Natural killer cell (primary cell): ENCODE data around the gene USP2. TPM values are rescaled to one million over a fixed set of nuclear protein-coding genes. Genes with fewer than 3 reads are reported as not detected.
"Not testable (repeated sequence)": the region's sequence is repeated elsewhere in the genome, so short reads cannot be mapped to it uniquely, and the experiment has no call there.

Experiments used
- ATAC-seq, 3 donors: fragments of 150-1000 bp in 2 of 3; fragments of 200-7000 bp in 1 of 3; cut with Tn5 transposase; 1 replicate in 1 of 3; 2 replicates in 2 of 3; pipeline ENCODE4 v1.10.0; 2021; ENCODE audit warnings: mild to moderate bottlenecking in 2 of 3, moderate library complexity in 2 of 3
- DNase-seq, 2 donors: peaks; one replicate each; pipeline versions ENCODE4 v3.0.0 to v3.0.0-alpha.2; 2013 to 2021; ENCODE audit warnings: mixed read lengths in 1 of 2
- H3K27ac ChIP-seq: one replicate; pipeline ENCODE4 v1.5.1; 2013; ENCODE audit warnings: mild to moderate bottlenecking, low read length
- H3K27me3 ChIP-seq: one replicate; pipeline ENCODE4 v1.6.1; 2013; ENCODE audit warnings: low read length; ENCODE audit not compliant: control insufficient read depth, insufficient read depth
- H3K36me3 ChIP-seq: one replicate; pipeline ENCODE4 v1.6.1; 2013; ENCODE audit warnings: low read length; ENCODE audit not compliant: control insufficient read depth, insufficient read depth
- H3K4me1 ChIP-seq: one replicate; pipeline ENCODE4 v1.6.1; 2013; ENCODE audit warnings: low read length; ENCODE audit not compliant: control insufficient read depth, insufficient read depth
- H3K4me3 ChIP-seq: one replicate; pipeline ENCODE4 v1.5.1; 2013; ENCODE audit warnings: low read length
- H3K9me3 ChIP-seq: one replicate; pipeline ENCODE4 v1.6.1; 2013; ENCODE audit warnings: low read length; ENCODE audit not compliant: control insufficient read depth, insufficient read depth
- H3K27ac Mint-ChIP-seq, 2 donors: one replicate each; pipeline ENCODE4 v1.8.0; 2022; ENCODE audit warnings: mild to moderate bottlenecking in 2 of 2, mixed read lengths in 2 of 2, moderate library complexity in 1 of 2
- H3K27me3 Mint-ChIP-seq, 2 donors: one replicate each; pipeline ENCODE4 v1.8.0; 2022; ENCODE audit warnings: low read depth in 2 of 2, mixed read lengths in 2 of 2
- H3K36me3 Mint-ChIP-seq: one replicate; pipeline ENCODE4 v1.8.0; 2022; ENCODE audit warnings: mixed read lengths
- H3K4me1 Mint-ChIP-seq, 2 donors: one replicate each; pipeline ENCODE4 v1.8.0; 2022; ENCODE audit warnings: mixed read lengths in 2 of 2
- H3K4me3 Mint-ChIP-seq: one replicate; pipeline ENCODE4 v1.8.0; 2022; ENCODE audit warnings: mild to moderate bottlenecking, moderate library complexity, mixed read lengths
- H3K9me3 Mint-ChIP-seq, 2 donors: one replicate each; pipeline ENCODE4 v1.8.0; 2022; ENCODE audit warnings: mixed read lengths in 2 of 2
- WGBS: methylation state at CpG from one replicate; pipeline ENCODE4 v1.1.7; 2013; ENCODE audit warnings: missing lambda C conversion rate; ENCODE audit not compliant: insufficient coverage; 5-methylcytosine and 5-hydroxymethylcytosine counted together
- intact Hi-C: fragments of 100-400 bp; cut with micrococcal nuclease; formaldehyde crosslinking; loops from one replicate; pipeline ENCODE4 v1.14.2; 2022
- total RNA-seq, 4 donors: library from RNA; stranded (reverse); fragments of 120-200 nt in 1 of 4; gene quantifications; one replicate each; pipeline versions ENCODE4 v1.2.3 to v1.2.4, GENCODE V29; 2013 to 2022
- TF ChIP-seq, protein P1 (sequence below): fragments of 200-600 bp; IDR thresholded peaks from one replicate; pipeline ENCODE4 v1.8.0; 2022; ENCODE audit warnings: antibody characterized with exemption

USP2 gene
- total RNA-seq, 3 donors from 2014 or later (not counting 1 experiment from before 2014, with no cell fraction given) = 0.50 to 3.9 TPM; not detected in 1

DNA sequence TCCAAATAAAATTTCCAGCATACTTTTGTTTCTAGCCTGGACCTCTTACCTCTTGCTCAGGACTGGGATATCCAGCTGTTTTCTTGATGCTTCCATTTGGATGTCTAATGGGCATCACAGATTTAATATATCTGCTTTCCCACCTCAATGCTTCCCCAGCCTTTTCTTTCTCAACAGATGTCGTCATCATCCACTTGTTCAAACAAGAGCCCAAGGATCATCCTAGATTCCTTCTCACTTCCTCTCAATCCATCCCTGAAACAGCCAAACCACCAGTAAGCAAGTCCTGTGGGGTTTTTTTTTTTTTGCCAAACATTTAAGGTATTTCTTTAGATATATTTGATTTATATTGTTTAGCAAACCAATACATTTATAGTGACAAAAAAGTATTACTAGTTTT is 29.0 kb upstream of the USP2 start:
- no peak overlapping the region for H3K27ac Mint-ChIP-seq
- H3K36me3 ChIP-seq = no peaks in the 10 kb centered on the region
- ATAC-seq (no peak), DNase-seq (no peak)
- no peak overlapping the region for H3K27ac ChIP-seq
- H3K4me1 ChIP-seq = no peaks in the 10 kb centered on the region
- intact Hi-C loops = no loop called here
- H3K4me3 ChIP-seq = no peak overlapping the region
- no peaks in the 10 kb centered on the region for H3K4me1 Mint-ChIP-seq
- 82% methylated on average over 1 of the region's 1 CpG for WGBS
- peaks cover 12 to 13% of the 10 kb centered on the region in 2 donors for H3K27me3 Mint-ChIP-seq
- no peaks in the 10 kb centered on the region for H3K9me3 ChIP-seq
- no peak overlapping the region for H3K4me3 Mint-ChIP-seq
- no peaks in the 10 kb centered on the region for H3K27me3 ChIP-seq
- H3K36me3 Mint-ChIP-seq = no peaks in the 10 kb centered on the region
- no peaks in the 10 kb centered on the region for H3K9me3 Mint-ChIP-seq
- TF ChIP-seq, protein P1, sequence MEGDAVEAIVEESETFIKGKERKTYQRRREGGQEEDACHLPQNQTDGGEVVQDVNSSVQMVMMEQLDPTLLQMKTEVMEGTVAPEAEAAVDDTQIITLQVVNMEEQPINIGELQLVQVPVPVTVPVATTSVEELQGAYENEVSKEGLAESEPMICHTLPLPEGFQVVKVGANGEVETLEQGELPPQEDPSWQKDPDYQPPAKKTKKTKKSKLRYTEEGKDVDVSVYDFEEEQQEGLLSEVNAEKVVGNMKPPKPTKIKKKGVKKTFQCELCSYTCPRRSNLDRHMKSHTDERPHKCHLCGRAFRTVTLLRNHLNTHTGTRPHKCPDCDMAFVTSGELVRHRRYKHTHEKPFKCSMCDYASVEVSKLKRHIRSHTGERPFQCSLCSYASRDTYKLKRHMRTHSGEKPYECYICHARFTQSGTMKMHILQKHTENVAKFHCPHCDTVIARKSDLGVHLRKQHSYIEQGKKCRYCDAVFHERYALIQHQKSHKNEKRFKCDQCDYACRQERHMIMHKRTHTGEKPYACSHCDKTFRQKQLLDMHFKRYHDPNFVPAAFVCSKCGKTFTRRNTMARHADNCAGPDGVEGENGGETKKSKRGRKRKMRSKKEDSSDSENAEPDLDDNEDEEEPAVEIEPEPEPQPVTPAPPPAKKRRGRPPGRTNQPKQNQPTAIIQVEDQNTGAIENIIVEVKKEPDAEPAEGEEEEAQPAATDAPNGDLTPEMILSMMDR = no peak

- Mint-ChIP-seq H3K27me3 (peaks cover 13 to 17% of the 10 kb centered on the region in 2 donors), H3K27ac (no peak overlapping the region), H3K9me3 (no peaks in the 10 kb centered on the region), H3K4me1 (no peaks in the 10 kb centered on the region), H3K4me3 (no peak overlapping the region), H3K36me3 (no peaks in the 10 kb centered on the region)
- Histone ChIP-seq H3K36me3 (no peaks in the 10 kb centered on the region), H3K4me3 (no peak overlapping the region), H3K9me3 (no peaks in the 10 kb centered on the region), H3K27me3 (no peaks in the 10 kb centered on the region), H3K4me1 (no peaks in the 10 kb centered on the region), H3K27ac (no peak overlapping the region)
- intact Hi-C loops = no loop called here
- ATAC-seq (no peak), DNase-seq (no peak)
- TF ChIP-seq, protein P1 = no peak
- 92% methylated on average over 1 of the region's 1 CpG for WGBS
Measured at GRCh38 chr11:119409731-119410130, 28.2 kb upstream of the USP2 start.

- H3K27ac Mint-ChIP-seq = no peak overlapping the region
- WGBS = 97% methylated on average over 2 of the region's 3 CpGs
- H3K27me3 Mint-ChIP-seq = peaks cover 15 to 35% of the 10 kb centered on the region in 2 donors
- ATAC-seq (no peak), DNase-seq (no peak)
- intact Hi-C loops = no loop called here
- TF ChIP-seq, protein P1 = no peak
- no peaks in the 10 kb centered on the region for H3K9me3 ChIP-seq
- peaks cover 5% of the 10 kb centered on the region for H3K36me3 Mint-ChIP-seq
- H3K4me3 Mint-ChIP-seq = no peak overlapping the region
- no peaks in the 10 kb centered on the region for H3K4me1 Mint-ChIP-seq
- H3K27ac ChIP-seq = no peak overlapping the region
- H3K9me3 Mint-ChIP-seq = no peaks in the 10 kb centered on the region
- H3K4me1 ChIP-seq = no peaks in the 10 kb centered on the region
- H3K36me3 ChIP-seq = no peaks in the 10 kb centered on the region
- no peaks in the 10 kb centered on the region for H3K27me3 ChIP-seq
- no peak overlapping the region for H3K4me3 ChIP-seq
Measured at GRCh38 chr11:119406005-119406404, 24.5 kb upstream of the USP2 start.

DNA sequence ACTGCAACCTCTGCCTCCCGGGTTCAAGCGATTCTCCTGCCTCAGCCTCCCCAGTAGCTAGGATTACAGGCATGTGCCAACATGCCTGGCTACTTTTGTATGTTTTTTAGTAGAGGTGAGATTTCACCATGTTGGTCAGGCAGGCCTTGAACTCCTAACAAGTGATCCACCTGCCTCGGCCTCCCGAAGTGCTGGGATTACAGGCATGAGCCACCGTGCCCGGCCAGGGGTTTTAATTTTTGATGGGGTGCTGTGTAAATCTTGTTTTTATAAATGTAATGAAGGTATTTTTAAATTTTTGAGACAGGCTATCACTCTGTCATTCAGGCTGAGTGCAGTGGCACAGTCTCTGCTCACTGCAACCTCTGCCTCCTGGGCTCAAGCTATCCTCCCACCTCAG is 24.0 kb upstream of the USP2 start:
- H3K4me3 Mint-ChIP-seq, H3K4me1 ChIP-seq, H3K27ac ChIP-seq, H3K9me3 ChIP-seq, intact Hi-C loops, H3K4me1 Mint-ChIP-seq, H3K36me3 ChIP-seq, H3K9me3 Mint-ChIP-seq, DNase-seq, H3K27me3 ChIP-seq, H3K4me3 ChIP-seq, H3K27ac Mint-ChIP-seq, ATAC-seq, H3K36me3 Mint-ChIP-seq: not testable (repeated sequence)
- WGBS = 90% methylated on average over 4 of the region's 6 CpGs
- peaks cover 15 to 39% of the 10 kb centered on the region in 2 donors for H3K27me3 Mint-ChIP-seq
